Stimulated activated CD4-positive, alpha-beta T cell treated with anti-CD3 and anti-CD28 coated beads, Interleukin-15, amount 100 ng/mL, for 1 hour (primary cell): ENCODE results near the gene DCST2.
"Not testable (repeated sequence)": the region's sequence is repeated elsewhere in the genome, so short reads cannot be mapped to it uniquely, and the experiment has no call there.

ENCODE experiments used
- DNase-seq, 2 donors: peaks; one replicate each; pipeline ENCODE4 v3.0.0-alpha.2; 2020; ENCODE audit warnings: low read depth in 1 of 2, low spot score in 1 of 2

DCST2 gene

DNA sequence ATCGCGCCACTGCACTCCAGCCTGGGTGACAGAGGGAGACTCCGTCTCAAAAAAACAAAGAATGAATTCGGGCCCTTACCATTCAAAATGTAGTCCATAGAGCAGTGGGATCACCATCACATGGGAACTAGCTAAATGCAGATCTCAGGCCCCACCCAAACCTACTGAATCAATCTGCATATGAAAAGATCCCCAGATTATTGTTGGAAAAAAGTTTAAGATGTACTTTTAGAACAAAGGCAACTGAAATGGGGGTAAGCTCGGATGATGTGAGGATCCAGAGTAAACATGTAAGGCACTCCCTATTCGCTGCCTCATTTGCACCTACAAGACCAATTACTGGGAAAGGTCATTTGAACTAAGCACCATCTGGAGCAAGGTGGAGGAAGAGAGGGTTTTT, 51.2 kb downstream of the DCST2 start:
- DNase-seq = no peak

DNA sequence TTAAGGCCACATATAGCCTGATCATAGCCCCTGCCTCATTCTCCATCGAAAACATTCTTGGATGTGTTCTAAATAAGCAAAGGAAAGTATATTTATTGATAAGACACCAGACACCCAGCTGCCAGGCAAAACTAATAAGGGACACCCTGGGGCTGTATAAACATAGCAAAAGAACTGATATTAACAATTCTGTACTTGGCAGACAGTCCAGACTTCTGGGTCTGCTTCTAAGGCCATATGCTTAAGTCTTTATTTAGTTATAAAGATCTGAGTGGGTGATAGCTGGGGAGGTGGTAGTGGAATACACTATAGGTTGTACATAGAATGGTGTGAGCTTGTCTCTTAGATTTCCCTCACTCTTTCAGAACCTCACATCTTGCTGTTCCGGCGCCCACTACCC, 55.2 kb downstream of the DCST2 start:
- DNase-seq = no peak

DNA sequence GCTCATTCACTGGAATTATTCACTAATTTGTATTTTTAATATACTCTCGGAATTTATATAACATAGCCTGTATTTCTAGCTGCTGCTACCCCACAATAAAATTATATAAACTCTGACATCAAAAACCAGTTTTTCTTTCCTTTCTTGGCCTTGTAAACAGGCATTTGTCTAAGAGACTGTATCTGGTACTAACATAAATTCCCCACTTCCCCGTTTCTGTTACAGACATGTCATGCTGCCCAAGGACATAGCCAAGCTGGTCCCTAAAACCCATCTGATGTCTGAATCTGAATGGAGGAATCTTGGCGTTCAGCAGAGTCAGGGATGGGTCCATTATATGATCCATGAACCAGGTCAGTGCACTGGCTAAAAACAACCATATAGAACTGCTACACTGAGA, 55.8 kb downstream of the DCST2 start:
- DNase-seq = not testable (repeated sequence)

DNA sequence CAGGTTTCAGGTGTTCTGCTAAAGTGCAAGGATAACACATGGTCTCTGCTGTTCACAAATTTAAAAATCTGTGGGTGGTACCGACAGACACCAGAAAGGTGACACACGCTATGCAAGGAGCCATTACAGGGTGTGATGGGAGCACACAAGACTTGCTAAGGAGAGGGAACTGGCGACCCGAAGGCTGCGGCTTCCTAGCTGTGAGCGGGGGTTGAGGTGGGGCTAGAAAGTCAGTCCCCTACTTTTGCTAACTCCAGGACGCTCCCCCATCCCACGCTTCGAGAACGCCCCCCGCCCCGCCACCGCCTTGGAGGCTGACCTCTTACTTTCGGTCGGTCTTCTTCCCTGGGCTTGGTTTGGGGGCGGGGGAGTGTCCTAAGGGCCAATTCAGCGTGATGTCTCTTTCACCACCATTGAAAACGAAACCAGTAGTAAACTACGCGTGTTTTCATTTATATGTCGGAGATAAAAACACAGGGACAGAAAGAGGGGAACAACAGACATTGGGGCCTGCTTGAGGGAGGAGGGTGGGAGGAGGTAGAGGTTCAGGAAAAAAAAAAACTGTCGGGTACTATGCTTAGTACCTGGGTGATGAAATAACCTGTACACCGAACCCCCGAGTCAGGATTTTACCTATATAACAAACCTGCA, 58.0 kb downstream of the DCST2 start:
- DNase-seq = peak; percentile 11 to 38

DNA sequence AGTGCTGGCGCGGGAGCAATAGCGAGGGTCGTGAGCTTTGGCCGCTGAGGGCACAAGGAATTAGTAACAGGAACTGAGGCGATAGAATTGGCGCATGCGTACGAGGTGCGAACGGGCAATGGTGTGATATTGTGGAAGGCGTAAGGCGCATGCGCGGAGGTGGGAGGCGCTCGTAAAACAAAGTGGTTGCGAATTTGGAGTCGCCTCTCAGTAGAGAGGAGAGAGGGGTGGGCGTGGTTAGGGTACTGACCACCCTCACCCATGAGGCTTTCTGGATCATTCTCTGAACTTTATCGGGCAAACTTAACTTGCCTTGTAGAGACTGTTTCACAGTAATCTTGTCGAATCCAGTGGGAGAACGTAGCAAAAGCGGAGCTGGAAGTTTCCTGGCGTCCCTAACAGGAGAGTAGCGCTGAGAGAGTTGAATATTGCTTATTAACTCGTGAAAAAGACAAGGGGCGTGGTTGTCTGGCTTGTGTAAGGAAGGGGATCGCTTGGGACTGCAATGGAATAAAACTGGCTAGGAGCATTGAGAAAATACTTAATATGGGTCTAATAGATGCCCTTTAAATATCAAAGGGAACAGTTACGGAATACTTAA, 58.7 kb downstream of the DCST2 start:
- peak; percentile 85 to 88 for DNase-seq

DNA sequence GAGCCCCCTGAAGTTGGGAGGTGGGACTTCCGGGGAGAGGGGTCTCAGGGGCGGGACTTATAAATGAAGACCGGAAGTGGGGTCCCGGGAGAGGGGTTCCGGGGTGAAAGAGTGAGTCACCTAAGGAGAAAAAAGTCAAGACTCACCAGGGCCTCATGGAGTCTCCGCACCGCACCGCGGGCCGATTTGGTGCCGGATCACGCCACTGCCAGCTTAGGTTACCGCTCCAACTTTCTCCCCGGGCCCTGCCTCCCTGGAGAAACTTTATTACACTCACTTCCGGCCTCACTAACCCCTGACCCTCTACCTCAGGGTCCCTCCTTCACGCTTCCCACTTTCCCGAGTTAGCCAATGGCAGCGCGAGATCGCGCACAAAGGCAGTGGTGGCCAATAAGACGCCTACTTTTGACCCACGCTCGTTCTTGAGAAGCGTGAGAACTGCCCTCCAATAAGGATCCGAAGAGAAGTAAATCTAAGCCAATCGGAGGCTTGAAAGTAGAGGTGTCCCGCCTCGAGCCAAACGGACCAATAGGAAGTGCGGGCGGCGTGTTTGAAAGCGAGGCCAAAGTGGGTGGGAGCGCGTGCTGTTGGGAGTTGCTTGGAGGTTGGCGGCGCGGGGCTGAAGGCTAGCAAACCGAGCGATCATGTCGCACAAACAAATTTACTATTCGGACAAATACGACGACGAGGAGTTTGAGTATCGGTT, 59.3 kb downstream of the DCST2 start, which contains the start of gene CKS1B:
CKS1B (plus strand) TSS at position 580 of the 706 bp plus-strand sequence; CDS start at position 645, 65 bp downstream.
- peak; percentile 88 to 94 for DNase-seq

DNA sequence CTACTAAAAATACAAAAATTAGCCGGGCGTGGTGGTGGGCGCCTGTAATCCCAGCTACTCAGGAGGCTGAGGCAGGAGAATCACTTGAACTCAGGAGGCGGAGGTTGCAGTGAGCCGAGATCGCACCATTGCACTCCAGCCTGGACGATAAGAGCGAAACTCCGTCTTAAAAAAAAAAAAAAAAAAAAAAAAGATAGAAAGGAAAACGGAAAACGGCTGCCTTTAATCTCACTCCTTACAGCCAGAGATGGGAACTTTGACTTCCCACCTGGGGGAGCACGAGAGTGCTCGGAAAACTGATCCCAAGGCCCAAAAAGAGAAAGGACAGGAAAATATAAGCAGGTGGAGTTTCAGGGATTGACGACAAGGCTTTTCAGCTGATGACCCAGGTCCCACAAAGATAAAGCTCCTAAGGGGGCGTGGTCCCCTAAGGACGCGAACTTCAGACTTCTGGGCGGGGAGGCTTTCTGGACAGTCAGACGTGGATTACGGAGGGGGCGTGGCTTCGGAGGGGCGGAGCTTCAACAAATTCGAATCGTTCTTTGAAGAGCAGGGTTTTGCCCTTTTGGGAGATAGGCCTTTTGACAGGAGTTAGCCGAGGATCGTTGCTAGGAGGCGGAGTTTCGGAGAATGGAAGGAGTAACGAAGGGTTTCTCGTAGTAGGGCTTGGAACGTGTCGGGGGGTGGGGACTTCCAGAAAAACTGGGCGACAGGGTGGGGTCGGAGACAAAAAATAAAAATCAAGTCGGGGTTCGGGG, 60.1 kb downstream of the DCST2 start:
- DNase-seq = peak; percentile 76 to 85

DNA sequence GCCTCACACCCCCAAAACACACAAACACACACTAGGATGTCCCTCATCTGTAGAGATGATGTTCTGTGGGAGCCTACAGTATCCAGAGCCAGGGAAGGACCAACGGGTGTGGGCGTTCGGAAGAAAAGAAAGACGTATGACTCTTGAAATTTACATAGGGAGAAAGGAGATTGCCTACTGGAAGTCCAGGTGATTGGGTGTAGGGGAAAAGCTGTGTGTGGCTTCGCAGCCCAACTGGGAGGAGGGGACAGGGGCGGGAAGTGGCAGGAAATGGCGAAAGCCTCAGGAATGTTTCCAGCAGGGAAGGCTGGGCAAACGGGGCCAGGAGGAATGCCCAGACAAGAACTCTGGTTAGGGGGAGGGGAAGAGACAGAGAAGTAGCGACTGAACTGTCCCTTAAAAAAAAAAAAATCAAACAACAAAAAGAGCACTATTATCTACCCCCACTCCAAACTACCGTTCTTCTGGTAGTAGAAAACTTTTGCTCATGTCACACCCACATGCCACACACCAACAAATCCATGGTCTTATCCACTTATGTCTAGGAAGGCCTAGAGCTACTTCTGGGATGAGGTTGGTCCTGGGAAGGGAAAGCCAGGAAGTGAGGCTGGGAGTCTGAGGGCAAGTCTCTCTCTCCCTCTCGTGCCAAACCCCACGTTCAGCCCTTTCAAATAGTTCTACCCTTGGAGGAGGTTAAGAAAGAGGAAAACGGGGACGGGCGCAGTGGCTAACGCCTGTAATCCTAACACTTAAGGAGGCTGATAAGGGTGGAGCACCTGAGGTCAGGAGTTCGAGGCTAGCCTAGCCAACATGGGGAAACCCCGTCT, 60.9 kb downstream of the DCST2 start:
- DNase-seq = no peak

DNA sequence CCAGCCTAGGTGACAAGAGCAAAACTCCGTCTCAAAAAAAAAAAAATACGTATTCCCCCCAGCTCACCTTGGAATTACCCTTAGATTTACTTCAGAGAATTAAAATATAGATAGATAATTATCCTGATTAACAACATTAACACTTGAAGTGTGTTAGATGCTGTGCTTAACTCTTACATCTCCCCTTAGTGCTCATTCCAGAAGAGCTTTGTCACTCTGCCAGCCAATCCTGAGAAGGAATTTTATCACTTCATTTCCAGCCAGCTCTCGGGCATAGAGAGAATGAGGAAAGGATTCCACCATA, 61.4 kb downstream of the DCST2 start:
- DNase-seq = no peak

DNA sequence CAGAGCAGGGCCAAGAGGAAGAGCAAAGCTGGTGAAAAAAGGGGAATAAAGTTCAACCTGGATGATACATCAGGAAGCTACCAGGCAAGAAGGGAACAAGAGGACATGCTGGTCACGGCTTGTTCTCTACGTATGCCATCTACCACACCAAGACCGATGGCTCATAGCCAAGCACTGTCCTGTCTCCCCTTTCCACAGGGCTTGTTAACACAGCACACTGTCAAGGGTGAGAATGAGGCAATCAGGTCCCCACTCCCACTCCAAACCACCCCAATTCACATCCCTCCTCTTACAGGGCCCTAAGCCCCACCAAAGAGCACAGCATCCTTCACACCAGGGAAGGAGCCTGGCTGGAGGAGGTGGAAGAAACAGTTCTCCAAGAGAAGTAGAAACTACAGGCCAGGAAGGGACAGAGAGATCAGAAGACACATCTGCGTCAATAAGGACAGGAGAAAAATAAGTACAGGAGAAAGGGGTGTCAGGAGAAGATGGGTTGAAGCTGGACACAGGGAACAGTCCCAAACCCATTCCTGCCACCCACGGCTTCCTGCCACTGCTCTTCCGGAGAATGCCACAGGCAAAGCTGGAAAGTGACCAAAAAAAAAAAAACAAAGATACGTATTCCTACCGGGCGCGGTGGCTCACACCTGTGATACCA, 62.1 kb downstream of the DCST2 start:
- DNase-seq = no peak

DNA sequence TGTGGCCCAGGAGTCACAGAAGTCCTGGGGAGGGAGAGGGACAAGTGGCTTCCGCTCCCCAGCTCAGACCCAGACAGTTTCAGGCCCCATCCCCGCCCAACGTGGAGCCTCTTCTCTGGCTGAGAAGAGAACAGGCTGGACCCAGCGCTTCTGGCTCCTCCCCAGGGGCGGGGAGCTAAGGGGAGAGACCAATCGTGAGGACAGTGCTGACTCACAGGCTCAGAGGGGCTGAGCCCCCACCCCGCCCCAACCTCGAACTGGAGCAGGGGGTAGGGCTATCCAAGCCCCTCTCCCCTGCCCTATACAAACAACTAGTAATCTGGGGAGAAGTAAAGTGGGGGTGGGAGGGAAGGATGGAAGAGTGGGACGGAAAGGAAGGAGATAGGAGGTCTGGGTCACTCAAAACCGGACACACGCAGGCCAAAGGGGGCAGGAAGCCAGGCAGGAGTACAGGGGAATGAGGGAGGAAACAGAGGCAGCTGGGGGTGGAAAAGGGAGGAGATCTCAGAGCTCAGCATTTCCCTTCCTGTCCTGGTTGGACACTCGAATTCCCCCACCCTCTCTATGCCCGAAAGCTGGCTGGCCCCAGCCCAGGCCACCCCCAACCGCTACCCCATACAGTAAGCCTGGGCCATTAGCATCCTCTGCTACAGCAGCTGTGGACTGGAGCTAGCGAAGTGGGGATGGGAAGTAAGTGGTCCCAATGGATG, 62.8 kb downstream of the DCST2 start, which contains the start of gene SHC1:
SHC1 (minus strand) TSS at position 117 of the 710 bp plus-strand sequence. CDS start 221 bp downstream, outside the sequence.
- no peak for DNase-seq

DNA sequence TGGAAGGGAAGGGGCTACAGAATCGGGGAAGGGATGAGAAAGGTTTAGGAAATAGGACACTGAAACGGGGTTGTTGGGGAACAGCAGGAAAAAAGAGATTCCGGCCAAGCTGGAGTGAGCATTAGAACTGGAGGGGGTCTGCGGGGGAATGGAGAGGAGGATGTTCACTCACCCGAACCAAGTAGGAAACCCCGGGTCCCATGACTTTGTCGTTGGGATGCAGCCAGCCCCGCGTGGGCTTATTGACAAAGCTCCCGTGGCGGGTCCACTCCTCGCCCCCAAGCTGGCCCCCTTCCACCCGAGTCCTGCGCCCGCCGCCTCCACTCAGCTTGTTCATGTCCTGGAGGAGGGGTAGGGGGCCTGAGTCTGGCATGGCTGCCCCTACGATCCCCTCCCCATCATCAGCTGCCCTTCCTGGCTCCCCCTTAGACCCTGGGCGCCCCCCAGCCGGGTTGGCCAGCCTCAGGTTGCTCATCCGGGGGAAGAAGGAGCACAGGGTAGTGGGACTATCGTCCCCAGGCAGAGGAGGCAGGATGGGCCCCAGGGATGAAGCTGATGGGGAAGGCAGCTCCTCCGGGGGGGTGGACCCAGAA, 63.6 kb downstream of the DCST2 start:
- no peak for DNase-seq

DNA sequence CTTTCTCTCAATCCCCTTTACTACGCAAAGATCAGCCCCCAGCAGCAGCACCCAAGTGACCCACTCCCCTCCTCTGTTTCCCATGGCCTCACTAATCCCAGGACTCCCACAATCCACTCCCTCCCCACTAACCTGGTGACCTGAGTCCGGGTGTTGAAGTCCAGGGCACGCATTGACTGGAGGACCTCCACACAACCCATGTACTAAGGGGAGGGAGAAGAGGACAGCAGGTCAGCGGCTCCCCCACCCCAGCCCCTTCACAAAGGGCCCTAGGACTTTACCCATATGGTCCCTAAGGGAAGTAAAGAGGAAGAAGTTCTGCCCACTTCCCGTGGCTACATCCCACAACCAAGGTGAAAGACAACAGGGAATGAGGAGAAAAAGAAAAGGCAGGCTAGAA, 64.3 kb downstream of the DCST2 start:
- no peak for DNase-seq

DNA sequence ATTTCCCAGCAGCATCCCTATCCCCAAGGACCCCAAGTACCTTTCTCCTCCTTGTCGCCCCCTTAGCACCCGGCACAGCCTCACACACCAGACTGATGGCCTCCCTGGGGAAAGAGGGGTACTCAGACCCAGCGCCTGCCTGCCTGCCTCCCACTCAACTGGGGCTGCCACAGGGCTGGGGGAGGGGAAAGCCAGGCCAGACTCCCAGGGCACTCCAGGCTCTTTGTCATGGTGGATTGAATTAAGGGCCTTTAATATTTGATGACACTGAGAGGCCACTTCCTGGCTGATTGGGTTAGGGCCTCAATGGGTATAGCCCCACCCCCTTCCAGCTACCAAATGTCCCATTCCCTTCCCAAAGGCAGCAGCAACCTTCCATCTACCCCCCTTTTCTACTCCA, 64.8 kb downstream of the DCST2 start:
- no peak for DNase-seq
